SK-N-SH (cell line): ENCODE results near the gene RNASEH1. TPM values are rescaled to one million over a fixed set of nuclear protein-coding genes. Genes with fewer than 3 reads are reported as not detected.

Experiments
- CTCF ChIA-PET: fragments of 300-600, 350-600 bp; formaldehyde crosslinking; extraction: SDS; loops from one replicate; lab custom pipeline; 2021; lab: Yijun Ruan, JAX
- POLR2A ChIA-PET: fragments of 350-600 bp; sonication (Branson Sonifier 250); formaldehyde crosslinking; extraction: SDS; loops from one replicate; lab custom pipeline; 2020; ENCODE audit warnings: antibody characterized with exemption, inconsistent platforms; lab: Yijun Ruan, JAX
- DNase-seq: peaks from one replicate; pipeline ENCODE4 v3.0.0; 2012
- H2AFZ ChIP-seq: fragments of 200-600 bp; sonication (generic); 2 replicates; pipeline ENCODE4 v1.8.1; 2016; ENCODE audit warnings: antibody characterized with exemption, mild to moderate bottlenecking, low read depth
- H3F3A ChIP-seq: fragments of 200-600 bp; sonication (generic); replicated peaks from 2 replicates; pipeline ENCODE3; 2016; ENCODE audit warnings: antibody characterized with exemption, mild to moderate bottlenecking; ENCODE audit not compliant: insufficient read depth
- H3K27ac ChIP-seq, 2 experiments: fragments of 200-500 bp in 1 of 2; fragments of 200-600 bp in 1 of 2; sonication (Bioruptor generic) in 1 of 2; sonication (generic), shearing (Covaris generic) in 1 of 2; 2 replicates each; pipeline versions ENCODE4 v1.5.1 to v1.6.1; 2014 to 2016; ENCODE audit warnings: low read depth in 2 of 2, inconsistent platforms in 1 of 2, low read length in 1 of 2, mild to moderate bottlenecking in 1 of 2, mixed read lengths in 1 of 2
- H3K27me3 ChIP-seq: fragments of 200-600 bp; sonication (generic), shearing (Covaris generic); 2 replicates; pipeline ENCODE4 v1.6.1; 2016; ENCODE audit warnings: mixed run types; ENCODE audit not compliant: insufficient read depth
- H3K36me3 ChIP-seq, 2 experiments: fragments of 200-500 bp in 1 of 2; fragments of 200-600 bp in 1 of 2; sonication (Bioruptor generic) in 1 of 2; sonication (generic) in 1 of 2; replicated peaks in 1 of 2; 2 replicates each; pipeline versions ENCODE3 to v1.5.1; 2014 to 2016; ENCODE audit warnings: low read length in 1 of 2, mild to moderate bottlenecking in 1 of 2; ENCODE audit not compliant: insufficient read depth in 2 of 2, control insufficient read depth in 1 of 2
- H3K4me1 ChIP-seq, 2 experiments: fragments of 200-500 bp in 1 of 2; fragments of 200-600 bp in 1 of 2; sonication (Bioruptor generic) in 1 of 2; sonication (generic), shearing (Covaris generic) in 1 of 2; 2 replicates each; pipeline versions ENCODE4 v1.5.1 to v1.6.1; 2014 to 2016; ENCODE audit warnings: low read depth in 1 of 2, low read length in 1 of 2, mixed run types in 1 of 2; ENCODE audit not compliant: insufficient read depth in 2 of 2, control insufficient read depth in 1 of 2
- H3K4me2 ChIP-seq: fragments of 200-600 bp; sonication (generic), shearing (Covaris generic); 2 replicates; pipeline ENCODE4 v1.6.1; 2017; ENCODE audit warnings: mixed run types
- H3K4me3 ChIP-seq, 2 experiments: fragments of 200-500 bp in 1 of 2; fragments of 200-600 bp in 1 of 2; sonication (Bioruptor generic) in 1 of 2; sonication (generic), shearing (Covaris generic) in 1 of 2; 2 replicates each; pipeline versions ENCODE4 v1.5.1 to v1.8.1; 2014 to 2016; ENCODE audit warnings: low read depth in 2 of 2, inconsistent platforms in 1 of 2, low read length in 1 of 2, mild to moderate bottlenecking in 1 of 2, mixed read lengths in 1 of 2, moderate library complexity in 1 of 2
- H3K79me2 ChIP-seq: fragments of 200-600 bp; sonication (generic); 2 replicates; pipeline ENCODE4 v1.8.1; 2017; ENCODE audit warnings: mild to moderate bottlenecking; ENCODE audit not compliant: insufficient read depth
- H3K9ac ChIP-seq: fragments of 200-600 bp; sonication (generic); 2 replicates; pipeline ENCODE4 v1.6.1; 2017; ENCODE audit warnings: mixed run types
- H3K9me2 ChIP-seq: fragments of 200-600 bp; sonication (generic); 2 replicates; pipeline ENCODE4 v1.6.1; 2017; ENCODE audit warnings: mixed run types
- H3K9me3 ChIP-seq: fragments of 200-600 bp; sonication (generic); 2 replicates; pipeline ENCODE4 v1.6.1; 2017; ENCODE audit warnings: mixed run types, mild to moderate bottlenecking, moderate library complexity
- H4K20me1 ChIP-seq: fragments of 200-600 bp; sonication (generic); 2 replicates; pipeline ENCODE4 v1.6.1; 2017; ENCODE audit warnings: mild to moderate bottlenecking, mixed run types; ENCODE audit not compliant: insufficient read depth
- CTCF ChIP-seq: fragments of 200-600 bp; sonication (generic); IDR thresholded peaks from 2 replicates; pipeline ENCODE4 v1.6.1; 2017; ENCODE audit warnings: antibody characterized with exemption, mild to moderate bottlenecking, moderate library complexity
- EP300 ChIP-seq, 2 experiments: IDR thresholded peaks; 2 replicates each; pipeline versions ENCODE4 v1.4.0 to v1.6.1; 2012; ENCODE audit warnings: borderline replicate concordance in 1 of 2, low read depth in 1 of 2, low read length in 1 of 2
- FOSL2 ChIP-seq: IDR thresholded peaks from 2 replicates; pipeline ENCODE4 v1.4.0; 2012; ENCODE audit warnings: low read depth, mild to moderate bottlenecking, moderate library complexity, borderline replicate concordance
- FOXJ3 ChIP-seq: sonication (generic); formaldehyde crosslinking; IDR thresholded peaks from 2 replicates; pipeline ENCODE4 v1.5.1; 2020; ENCODE audit warnings: mild to moderate bottlenecking, missing genetic modification reagents
- FOXM1 ChIP-seq: IDR thresholded peaks from 2 replicates; pipeline ENCODE4 v1.4.0; 2012; ENCODE audit warnings: low read depth, mild to moderate bottlenecking
- MXI1 ChIP-seq: IDR thresholded peaks from 2 replicates; pipeline ENCODE4 v1.6.1; 2012; ENCODE audit warnings: mild to moderate bottlenecking, low read depth, low read length, improper control_type of control experiment
- NFIC ChIP-seq: IDR thresholded peaks from 2 replicates; pipeline ENCODE4 v1.4.0; 2012; ENCODE audit warnings: borderline replicate concordance
- RAD21 ChIP-seq: IDR thresholded peaks from 2 replicates; pipeline ENCODE4 v1.6.1; 2012; ENCODE audit warnings: mild to moderate bottlenecking, low read length
- RCOR1 ChIP-seq: fragments of 150-350 bp; IDR thresholded peaks from 2 replicates; pipeline ENCODE4 v1.6.1; 2017; ENCODE audit warnings: antibody characterized with exemption, low read length
- REST ChIP-seq: IDR thresholded peaks from 2 replicates; pipeline ENCODE4 v1.6.1; 2012; ENCODE audit warnings: mild to moderate bottlenecking, low read depth, low read length, moderate library complexity
- RFX5 ChIP-seq: IDR thresholded peaks from 2 replicates; pipeline ENCODE4 v1.6.1; 2012; ENCODE audit warnings: mild to moderate bottlenecking, improper control_type of control experiment, low read length
- SMC3 ChIP-seq: IDR thresholded peaks from 2 replicates; pipeline ENCODE4 v1.6.1; 2012; ENCODE audit warnings: low read depth, low read length, improper control_type of control experiment
- TAF1 ChIP-seq: IDR thresholded peaks from 2 replicates; pipeline ENCODE4 v1.6.1; 2012; ENCODE audit warnings: low read depth, mild to moderate bottlenecking, low read length, moderate library complexity, borderline replicate concordance
- TCF12 ChIP-seq: IDR thresholded peaks from 2 replicates; pipeline ENCODE4 v1.4.0; 2012
- TEAD4 ChIP-seq: IDR thresholded peaks from 2 replicates; pipeline ENCODE4 v1.4.0; 2012; ENCODE audit warnings: mild to moderate bottlenecking, borderline replicate concordance; ENCODE audit not compliant: insufficient read depth
- WGBS: methylation state at CpG from one replicate; pipeline ENCODE4 v1.1.6; 2017; ENCODE audit warnings: low lambda C conversion rate; 5-methylcytosine and 5-hydroxymethylcytosine counted together
- polyA plus RNA-seq, 3 experiments: library from polyadenylated mRNA; depleted of rRNA; stranded (reverse); fragments of >200 nt; gene quantifications; 2 replicates each; pipeline ENCODE4 v1.2.3, GENCODE V29; 2012

RNASEH1 gene
- polyA plus RNA-seq, 1 of the 3 experiments (the other 2 are of a cell fraction) = 34.4 TPM

GRCh38 chr2:3512086-3512485, 46.0 kb downstream of the RNASEH1 start:
- Histone ChIP-seq H2AFZ (no peak overlapping the region), H3K36me3 (peaks cover 43 to 48% of the 10 kb centered on the region in 2 experiments), H3K9me3 (no peaks in the 10 kb centered on the region), H4K20me1 (no peaks in the 10 kb centered on the region), H3K4me2 (no peak overlapping the region), H3K9ac (no peak overlapping the region), H3K27me3 (no peaks in the 10 kb centered on the region), H3K27ac (no peak overlapping the region), H3F3A (no peaks in the 10 kb centered on the region), H3K9me2 (no peaks in the 10 kb centered on the region), H3K4me1 (no peaks in the 10 kb centered on the region), H3K79me2 (peaks cover 4% of the 10 kb centered on the region), H3K4me3 (no peak overlapping the region)
- POLR2A ChIA-PET = no interaction called here
- WGBS = 79% methylated on average over 2 of the region's 2 CpGs
- no peak for DNase-seq
- CTCF ChIA-PET = no interaction called here
- TF ChIP-seq NFIC (no peak), FOXM1 (no peak), TAF1 (no peak), TEAD4 (no peak), REST (no peak), RFX5 (no peak), RCOR1 (no peak), CTCF (no peak), SMC3 (no peak), RAD21 (no peak), FOXJ3 (CRISPR knock-in tag) (no peak), FOSL2 (no peak), MXI1 (no peak), TCF12 (no peak), EP300 (IDR thresholded peaks at IDR 0.05; ENCODE audit: borderline replicate concordance in 1 of 2, low read depth in 1 of 2, low read length in 1 of 2) (no peak)
